Type B pancreatic cell (in vitro differentiated cells): ENCODE data around the gene MICAL2. TPM values are rescaled to one million over a fixed set of nuclear protein-coding genes. Genes with fewer than 3 reads are reported as not detected.

ENCODE experiments used
- DNase-seq: peaks from one replicate; pipeline ENCODE4 v3.0.0; 2021; ENCODE audit warnings: mixed read lengths; ENCODE audit not compliant: unreplicated experiment; ENCODE audit errors: extremely low spot score
- H3K27ac Mint-ChIP-seq: 2 replicates; pipeline ENCODE4 v1.8.0; 2021; ENCODE audit warnings: mild to moderate bottlenecking, mixed read lengths
- H3K27me3 Mint-ChIP-seq: 2 replicates; pipeline ENCODE4 v1.8.0; 2021; ENCODE audit warnings: mixed read lengths
- H3K36me3 Mint-ChIP-seq: 2 replicates; pipeline ENCODE4 v1.8.0; 2021; ENCODE audit warnings: mixed read lengths
- H3K4me1 Mint-ChIP-seq: one replicate; pipeline ENCODE4 v1.8.0; 2021; ENCODE audit warnings: mixed read lengths; ENCODE audit not compliant: unreplicated experiment
- H3K4me3 Mint-ChIP-seq: 2 replicates; pipeline ENCODE4 v1.8.0; 2021; ENCODE audit warnings: mild to moderate bottlenecking, mixed read lengths
- H3K9me3 Mint-ChIP-seq: 2 replicates; pipeline ENCODE4 v1.8.0; 2021; ENCODE audit warnings: mixed read lengths
- total RNA-seq: library from RNA; stranded (reverse); gene quantifications from 2 replicates; pipeline ENCODE4 v1.2.1, GENCODE V29; 2021; ENCODE audit warnings: low replicate concordance
- TF ChIP-seq, protein P1 (sequence below): fragments of 200-600 bp; sonication (generic); conservative IDR thresholded peaks from 2 replicates; pipeline ENCODE4 v1.5.0; 2021; ENCODE audit warnings: antibody characterized with exemption, mild to moderate bottlenecking

Gene MICAL2
- total RNA-seq, 1 donor from 2014 or later: 38.0 TPM

DNA sequence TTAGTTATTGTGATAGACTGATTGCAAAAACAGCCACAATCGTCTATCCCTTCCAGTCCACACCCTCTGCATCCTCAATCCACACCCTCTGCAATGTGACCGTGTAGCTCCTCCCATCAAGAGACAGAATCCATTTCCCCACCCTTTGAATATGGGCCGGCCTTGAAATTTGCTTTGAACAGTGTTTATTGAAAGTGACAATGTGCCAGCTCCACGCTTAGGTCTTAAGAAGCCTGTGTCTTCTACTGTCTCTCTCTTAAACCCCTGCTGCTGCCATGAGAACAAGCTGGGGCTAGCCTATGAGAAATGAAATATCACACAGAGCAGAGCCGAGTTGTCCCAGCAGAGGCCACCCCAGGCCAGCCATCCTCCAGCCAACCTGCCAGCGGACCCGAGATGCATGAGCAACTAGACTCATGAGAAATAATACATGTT lies 22.3 kb upstream of the MICAL2 start:
- no peak for DNase-seq
- Mint-ChIP-seq H3K4me1 (peaks cover 46% of the 10 kb centered on the region), H3K27ac (peak overlapping the region; percentile 7), H3K27me3 (peaks cover 3% of the 10 kb centered on the region), H3K9me3 (no peaks in the 10 kb centered on the region), H3K36me3 (no peaks in the 10 kb centered on the region), H3K4me3 (no peak overlapping the region)
- TF ChIP-seq, protein P1, sequence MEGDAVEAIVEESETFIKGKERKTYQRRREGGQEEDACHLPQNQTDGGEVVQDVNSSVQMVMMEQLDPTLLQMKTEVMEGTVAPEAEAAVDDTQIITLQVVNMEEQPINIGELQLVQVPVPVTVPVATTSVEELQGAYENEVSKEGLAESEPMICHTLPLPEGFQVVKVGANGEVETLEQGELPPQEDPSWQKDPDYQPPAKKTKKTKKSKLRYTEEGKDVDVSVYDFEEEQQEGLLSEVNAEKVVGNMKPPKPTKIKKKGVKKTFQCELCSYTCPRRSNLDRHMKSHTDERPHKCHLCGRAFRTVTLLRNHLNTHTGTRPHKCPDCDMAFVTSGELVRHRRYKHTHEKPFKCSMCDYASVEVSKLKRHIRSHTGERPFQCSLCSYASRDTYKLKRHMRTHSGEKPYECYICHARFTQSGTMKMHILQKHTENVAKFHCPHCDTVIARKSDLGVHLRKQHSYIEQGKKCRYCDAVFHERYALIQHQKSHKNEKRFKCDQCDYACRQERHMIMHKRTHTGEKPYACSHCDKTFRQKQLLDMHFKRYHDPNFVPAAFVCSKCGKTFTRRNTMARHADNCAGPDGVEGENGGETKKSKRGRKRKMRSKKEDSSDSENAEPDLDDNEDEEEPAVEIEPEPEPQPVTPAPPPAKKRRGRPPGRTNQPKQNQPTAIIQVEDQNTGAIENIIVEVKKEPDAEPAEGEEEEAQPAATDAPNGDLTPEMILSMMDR: no peak

DNA sequence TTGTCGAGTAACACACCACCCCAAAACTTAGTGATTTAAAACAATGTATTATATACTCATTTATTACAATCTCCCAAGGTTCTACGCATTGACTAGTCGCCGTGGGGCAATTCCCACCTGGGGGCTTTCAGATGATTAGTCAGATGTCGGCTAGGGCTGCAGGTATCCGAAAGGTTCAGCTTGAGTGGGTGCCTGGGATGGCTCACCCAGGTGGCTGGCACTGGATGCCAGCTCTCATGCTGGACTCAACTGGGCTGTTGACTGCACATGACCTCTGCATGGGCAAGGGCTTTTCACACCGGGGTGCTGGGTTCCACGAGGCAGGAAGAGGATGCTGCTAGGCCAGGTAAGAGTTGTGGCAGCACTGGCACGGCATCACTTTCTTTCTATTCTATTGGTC lies 21.9 kb upstream of the MICAL2 start:
- peaks cover 49% of the 10 kb centered on the region for H3K4me1 Mint-ChIP-seq
- no peaks in the 10 kb centered on the region for H3K36me3 Mint-ChIP-seq
- H3K4me3 Mint-ChIP-seq: no peak overlapping the region
- TF ChIP-seq, protein P1: no peak
- no peak overlapping the region for H3K27ac Mint-ChIP-seq
- no peak for DNase-seq
- H3K27me3 Mint-ChIP-seq: peaks cover 3% of the 10 kb centered on the region
- H3K9me3 Mint-ChIP-seq: no peaks in the 10 kb centered on the region

DNA sequence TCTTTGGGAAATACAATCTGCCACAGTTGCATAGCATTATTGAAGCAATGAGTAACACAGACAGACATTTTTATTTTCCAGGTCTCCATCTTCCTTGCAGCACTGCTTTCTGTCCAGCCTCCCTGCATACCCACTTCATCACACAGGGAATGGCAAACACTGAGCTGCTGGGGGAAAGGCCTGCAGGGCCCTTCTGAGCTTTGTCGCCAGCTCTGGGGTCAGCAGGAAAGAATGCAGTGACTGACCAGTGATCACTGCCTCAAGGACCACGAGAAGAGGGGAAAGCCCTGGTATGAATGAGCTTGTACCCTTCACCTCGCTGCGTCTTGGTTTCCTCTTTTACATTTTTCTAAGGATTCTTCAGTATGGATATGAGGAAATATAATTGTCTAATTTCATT lies 21.3 kb upstream of the MICAL2 start:
- Mint-ChIP-seq H3K4me1 (peaks cover 49% of the 10 kb centered on the region), H3K4me3 (no peak overlapping the region), H3K27ac (peak overlapping the region; percentile 51), H3K36me3 (no peaks in the 10 kb centered on the region), H3K9me3 (no peaks in the 10 kb centered on the region), H3K27me3 (peaks cover 3% of the 10 kb centered on the region)
- TF ChIP-seq, protein P1: no peak
- no peak for DNase-seq

DNA sequence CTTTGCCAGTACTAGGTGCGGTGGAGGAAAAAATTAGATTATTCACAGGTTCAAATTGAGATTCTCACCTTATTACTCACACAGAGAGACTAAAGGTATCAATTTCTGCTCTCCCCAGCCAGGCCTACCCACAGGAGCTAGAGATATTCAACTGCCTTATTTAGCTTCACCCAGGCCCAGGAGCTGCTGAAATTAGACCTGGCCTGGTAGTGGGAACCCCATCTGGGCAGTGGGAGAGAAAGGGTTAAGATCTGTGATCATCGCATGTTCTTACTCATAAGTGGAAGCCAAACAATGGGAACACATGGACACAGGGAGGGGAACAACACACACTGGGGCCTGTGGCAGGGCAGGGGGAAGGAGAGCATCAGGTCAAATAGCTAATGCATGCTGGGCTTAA lies 20.9 kb upstream of the MICAL2 start:
- peak overlapping the region; percentile 51 for H3K27ac Mint-ChIP-seq
- H3K9me3 Mint-ChIP-seq: no peaks in the 10 kb centered on the region
- no peak overlapping the region for H3K4me3 Mint-ChIP-seq
- peaks cover 3% of the 10 kb centered on the region for H3K27me3 Mint-ChIP-seq
- H3K4me1 Mint-ChIP-seq: peaks cover 49% of the 10 kb centered on the region
- no peaks in the 10 kb centered on the region for H3K36me3 Mint-ChIP-seq
- no peak for DNase-seq
- TF ChIP-seq, protein P1: no peak

DNA sequence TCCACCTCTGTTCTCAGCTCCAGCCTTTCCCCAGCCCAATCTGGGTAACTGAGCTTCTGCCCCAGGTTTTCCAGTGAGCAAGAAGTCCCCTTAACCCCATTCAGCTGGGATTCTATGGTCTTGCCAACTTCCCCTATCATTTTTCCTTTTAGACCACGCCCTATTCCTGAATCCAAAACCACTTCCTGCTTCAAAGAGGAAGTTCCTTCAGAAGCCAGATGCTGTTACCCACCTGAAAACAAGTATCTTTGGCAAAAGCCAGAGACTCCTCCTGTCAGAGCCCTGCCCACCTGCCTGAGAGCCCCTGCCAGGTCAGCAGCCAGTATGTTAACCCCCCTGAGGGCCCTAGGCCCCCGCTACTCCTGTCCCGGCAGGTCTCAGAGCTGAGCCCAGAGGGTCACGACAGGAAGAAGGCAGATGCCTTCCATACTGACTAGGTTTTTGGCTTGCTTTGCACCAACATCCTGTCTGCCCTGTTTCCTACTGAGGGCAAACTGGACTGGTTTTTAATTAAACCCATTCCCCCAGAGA lies 20.3 kb upstream of the MICAL2 start:
- H3K27me3 Mint-ChIP-seq: peaks cover 3% of the 10 kb centered on the region

More for the DNA sequence above, 20.3 kb upstream of the MICAL2 start:
- H3K27ac Mint-ChIP-seq: peak overlapping the region; percentile 88
- H3K4me1 Mint-ChIP-seq: peaks cover 49% of the 10 kb centered on the region
- H3K9me3 Mint-ChIP-seq: no peaks in the 10 kb centered on the region
- TF ChIP-seq, protein P1: no peak
- no peaks in the 10 kb centered on the region for H3K36me3 Mint-ChIP-seq
- H3K4me3 Mint-ChIP-seq: no peak overlapping the region
- DNase-seq: no peak
